ENCODE data around the gene CFHR5. TPM values are rescaled to one million over a fixed set of nuclear protein-coding genes. Genes with fewer than 3 reads are reported as not detected.
"Not testable (repeated sequence)": the region's sequence is repeated elsewhere in the genome, so short reads cannot be mapped to it uniquely, and the experiment has no call there.

The CFHR5 gene
- total RNA-seq: not detected
- polyA plus RNA-seq (2013, experiment 1 of 2): not detected
- polyA plus RNA-seq (2013, experiment 2 of 2): not detected
- long read RNA-seq, experiment 1: 0 reads
- long read RNA-seq, experiment 2: 0 reads
- long read RNA-seq, experiment 3, partial matches to known transcripts: 0 of 1 reads
- long read RNA-seq, experiment 3, other reads (novel, unspliced or antisense): 1 of 1 reads
- long read RNA-seq, experiment 4: 0 reads

DNA sequence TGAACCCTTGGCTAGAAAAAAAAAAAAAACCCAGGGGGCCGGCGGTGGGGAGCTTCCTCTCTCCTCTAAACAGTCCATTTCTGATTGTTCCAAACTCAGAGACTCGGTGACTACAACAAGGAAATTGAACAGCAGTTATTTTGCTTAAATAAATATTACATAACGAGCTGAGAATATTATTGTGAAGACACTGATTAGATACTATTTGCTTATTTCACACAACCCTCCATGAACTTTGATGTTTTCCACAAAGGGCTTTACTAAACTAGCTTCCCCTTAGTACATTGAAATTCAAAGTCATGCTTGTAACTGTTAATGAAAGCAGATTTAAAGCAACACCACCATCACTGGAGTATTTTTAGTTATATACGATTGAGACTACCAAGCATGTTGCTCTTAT is at the start of gene CFHR5:
CFHR5 (plus strand) TSS at position 279 of the 400 bp plus-strand sequence; CDS start at position 388, 109 bp downstream.
- peaks cover 5% of the 10 kb centered on the region for H3K4me1 Mint-ChIP-seq
- Histone ChIP-seq H3K27me3 (ENCODE audit: control insufficient read depth, insufficient read depth, low read length, poor library complexity, severe bottlenecking) (no peaks in the 10 kb centered on the region), H3K4me3 (ENCODE audit: low read length) (no peak within 1 kb of the TSS), H3K36me3 (ENCODE audit: control insufficient read depth, insufficient read depth, low read length) (no peaks in the 10 kb centered on the region), H3K9ac (ENCODE audit: extremely low read depth, low read length, poor library complexity, severe bottlenecking) (no peak within 1 kb of the TSS), H3K9me3 (ENCODE audit: control insufficient read depth, low read length) (no peaks in the 10 kb centered on the region), H3K27ac (ENCODE audit: low read depth, low read length) (no peak within 1 kb of the TSS), H3K4me1 (ENCODE audit: control insufficient read depth, insufficient read depth, low read length) (no peaks in the 10 kb centered on the region)
- H3K27me3 Mint-ChIP-seq (ENCODE audit: insufficient read depth): no peaks in the 10 kb centered on the region
- H3K27ac Mint-ChIP-seq: no peak within 1 kb of the TSS
- H3K9me3 Mint-ChIP-seq: no peaks in the 10 kb centered on the region
- H3K36me3 Mint-ChIP-seq (ENCODE audit: low read depth): no peaks in the 10 kb centered on the region
- H3K4me3 Mint-ChIP-seq: no peak within 1 kb of the TSS
- WGBS, 2 experiments (ENCODE audit: insufficient coverage in 1 of 2, insufficient read length in 1 of 2): 92% methylated on average over 5 of the region's 5 CpGs; no CpG with 5 or more reads in 1 of the 2 experiments
- no peak for DNase-seq
- TF ChIP-seq, protein P1, sequence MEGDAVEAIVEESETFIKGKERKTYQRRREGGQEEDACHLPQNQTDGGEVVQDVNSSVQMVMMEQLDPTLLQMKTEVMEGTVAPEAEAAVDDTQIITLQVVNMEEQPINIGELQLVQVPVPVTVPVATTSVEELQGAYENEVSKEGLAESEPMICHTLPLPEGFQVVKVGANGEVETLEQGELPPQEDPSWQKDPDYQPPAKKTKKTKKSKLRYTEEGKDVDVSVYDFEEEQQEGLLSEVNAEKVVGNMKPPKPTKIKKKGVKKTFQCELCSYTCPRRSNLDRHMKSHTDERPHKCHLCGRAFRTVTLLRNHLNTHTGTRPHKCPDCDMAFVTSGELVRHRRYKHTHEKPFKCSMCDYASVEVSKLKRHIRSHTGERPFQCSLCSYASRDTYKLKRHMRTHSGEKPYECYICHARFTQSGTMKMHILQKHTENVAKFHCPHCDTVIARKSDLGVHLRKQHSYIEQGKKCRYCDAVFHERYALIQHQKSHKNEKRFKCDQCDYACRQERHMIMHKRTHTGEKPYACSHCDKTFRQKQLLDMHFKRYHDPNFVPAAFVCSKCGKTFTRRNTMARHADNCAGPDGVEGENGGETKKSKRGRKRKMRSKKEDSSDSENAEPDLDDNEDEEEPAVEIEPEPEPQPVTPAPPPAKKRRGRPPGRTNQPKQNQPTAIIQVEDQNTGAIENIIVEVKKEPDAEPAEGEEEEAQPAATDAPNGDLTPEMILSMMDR (conservative IDR thresholded peaks at IDR 0.05): no peak

DNA sequence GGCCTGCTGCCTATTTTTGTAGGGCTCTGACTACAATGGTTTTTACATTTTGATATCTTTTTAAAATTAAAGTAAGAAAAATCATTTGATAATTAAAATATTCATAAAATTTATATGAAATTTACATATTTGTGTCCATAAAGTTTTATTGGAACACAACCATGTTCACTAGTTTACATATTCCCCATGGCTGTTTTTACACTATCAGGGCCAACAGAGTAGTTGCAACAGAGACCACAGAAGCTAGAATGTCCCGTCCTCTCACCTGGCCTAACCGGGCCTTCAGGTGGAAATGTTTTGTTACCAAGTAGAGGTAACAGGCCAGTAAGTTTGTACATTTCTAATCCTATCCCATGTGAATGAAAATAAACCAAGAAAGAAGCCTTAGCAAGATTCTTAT is 44.5 kb upstream of the CFHR5 start:
- H3K4me1 Mint-ChIP-seq: not testable (repeated sequence)
- WGBS, 2 experiments (ENCODE audit: insufficient coverage in 1 of 2, insufficient read length in 1 of 2): 91% methylated on average over 2 of the region's 2 CpGs; no CpG with 5 or more reads in 1 of the 2 experiments

DNA sequence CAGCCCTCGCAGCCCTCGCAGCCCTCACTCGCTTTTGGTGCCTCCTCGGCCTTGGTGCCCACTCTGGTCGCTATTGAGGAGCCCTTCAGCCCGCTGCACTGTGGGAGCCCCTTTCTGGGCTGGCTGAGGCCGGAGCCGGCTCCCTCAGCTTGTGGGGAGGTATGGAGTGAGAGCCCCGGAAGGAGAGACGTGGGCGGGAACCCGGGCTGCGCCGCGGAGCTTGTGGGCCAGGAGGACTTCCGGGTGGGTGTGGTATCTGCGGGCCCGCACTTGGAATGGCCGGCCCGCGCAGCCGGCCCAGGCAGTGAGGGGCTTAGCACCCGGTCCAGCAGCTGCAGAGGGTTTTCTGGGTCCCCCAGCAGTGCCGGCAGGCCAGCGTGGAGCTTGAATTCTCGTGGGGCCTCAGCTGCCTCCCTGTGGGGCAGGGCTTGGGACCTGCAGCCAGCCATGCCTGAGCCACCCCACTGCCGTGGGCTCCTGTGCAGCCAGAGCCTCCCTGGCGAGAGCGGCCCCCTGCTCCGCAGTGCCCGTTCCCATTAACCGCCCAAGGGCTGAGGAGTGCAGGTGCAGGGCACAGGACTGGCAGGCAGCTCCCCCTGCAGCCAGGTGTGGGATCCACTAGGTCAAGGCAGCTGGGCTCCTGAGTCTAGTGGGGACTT is 43.7 kb upstream of the CFHR5 start:
- DNase-seq: peak; percentile 47
- H3K27ac Mint-ChIP-seq: no peak overlapping the region
- TF ChIP-seq, protein P1 (conservative IDR thresholded peaks at IDR 0.05): peak; percentile 28

More for the DNA sequence above, 44.5 kb upstream of the CFHR5 start:
- not testable (repeated sequence) for H3K27me3 Mint-ChIP-seq (ENCODE audit: insufficient read depth); H3K27ac Mint-ChIP-seq; H3K9me3 Mint-ChIP-seq; H3K36me3 Mint-ChIP-seq (ENCODE audit: low read depth); H3K9me3 ChIP-seq (ENCODE audit: control insufficient read depth, low read length); H3K27ac ChIP-seq (ENCODE audit: low read depth, low read length); H3K36me3 ChIP-seq (ENCODE audit: control insufficient read depth, insufficient read depth, low read length); H3K27me3 ChIP-seq (ENCODE audit: control insufficient read depth, insufficient read depth, low read length, poor library complexity, severe bottlenecking); H3K4me3 ChIP-seq (ENCODE audit: low read length); DNase-seq; H3K9ac ChIP-seq (ENCODE audit: extremely low read depth, low read length, poor library complexity, severe bottlenecking); H3K4me1 ChIP-seq (ENCODE audit: control insufficient read depth, insufficient read depth, low read length)
- H3K4me3 Mint-ChIP-seq: peak overlapping the region; percentile 35

DNA sequence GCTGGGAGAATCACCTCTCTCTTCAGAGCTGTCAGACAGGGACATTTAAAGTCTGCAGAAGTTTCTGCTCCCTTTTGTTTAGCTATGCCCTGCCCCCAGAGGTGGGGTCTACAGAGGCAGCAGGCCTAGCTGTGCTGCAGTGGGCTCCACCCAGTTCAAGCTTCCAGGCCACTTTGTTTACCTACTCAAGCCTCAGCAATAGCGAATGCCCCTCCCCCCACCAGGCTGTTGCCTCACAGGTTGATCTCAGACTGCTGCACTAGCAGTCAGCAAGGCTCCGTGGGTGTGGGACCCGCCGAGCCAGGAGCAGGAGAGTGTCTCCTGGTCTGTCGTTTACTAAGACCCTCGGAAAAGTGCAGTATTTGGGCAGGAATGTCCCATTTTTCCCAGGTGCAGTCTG is 35.9 kb upstream of the CFHR5 start:
- H3K36me3 ChIP-seq (ENCODE audit: control insufficient read depth, insufficient read depth, low read length); H3K4me1 ChIP-seq (ENCODE audit: control insufficient read depth, insufficient read depth, low read length); H3K4me3 ChIP-seq (ENCODE audit: low read length); H3K4me1 Mint-ChIP-seq; H3K27me3 Mint-ChIP-seq (ENCODE audit: insufficient read depth); H3K27ac ChIP-seq (ENCODE audit: low read depth, low read length); H3K4me3 Mint-ChIP-seq; H3K9me3 ChIP-seq (ENCODE audit: control insufficient read depth, low read length); H3K27me3 ChIP-seq (ENCODE audit: control insufficient read depth, insufficient read depth, low read length, poor library complexity, severe bottlenecking); H3K27ac Mint-ChIP-seq; H3K36me3 Mint-ChIP-seq (ENCODE audit: low read depth); H3K9ac ChIP-seq (ENCODE audit: extremely low read depth, low read length, poor library complexity, severe bottlenecking): not testable (repeated sequence)
- 84% methylated on average over 6 of the region's 6 CpGs; no CpG with 5 or more reads in 1 of the 2 experiments for WGBS, 2 experiments (ENCODE audit: insufficient coverage in 1 of 2, insufficient read length in 1 of 2)
- peak; percentile 60 for DNase-seq
- H3K9me3 Mint-ChIP-seq: peaks cover 18% of the 10 kb centered on the region

More for the DNA sequence above, 43.7 kb upstream of the CFHR5 start:
- Mint-ChIP-seq H3K27me3 (ENCODE audit: insufficient read depth) (no peaks in the 10 kb centered on the region), H3K9me3 (peaks cover 5% of the 10 kb centered on the region), H3K4me1 (no peaks in the 10 kb centered on the region), H3K36me3 (ENCODE audit: low read depth) (no peaks in the 10 kb centered on the region), H3K4me3 (peak overlapping the region; percentile 35)
- Histone ChIP-seq H3K4me1 (ENCODE audit: control insufficient read depth, insufficient read depth, low read length) (no peaks in the 10 kb centered on the region), H3K36me3 (ENCODE audit: control insufficient read depth, insufficient read depth, low read length) (no peaks in the 10 kb centered on the region), H3K9me3 (ENCODE audit: control insufficient read depth, low read length) (no peaks in the 10 kb centered on the region), H3K27ac (ENCODE audit: low read depth, low read length) (no peak overlapping the region), H3K9ac (ENCODE audit: extremely low read depth, low read length, poor library complexity, severe bottlenecking) (no peak overlapping the region), H3K4me3 (ENCODE audit: low read length) (no peak overlapping the region), H3K27me3 (ENCODE audit: control insufficient read depth, insufficient read depth, low read length, poor library complexity, severe bottlenecking) (no peaks in the 10 kb centered on the region)
- 94 to 95% methylated on average over 10 to 32 of the region's 32 CpGs for WGBS, 2 experiments (ENCODE audit: insufficient coverage in 1 of 2, insufficient read length in 1 of 2)

DNA sequence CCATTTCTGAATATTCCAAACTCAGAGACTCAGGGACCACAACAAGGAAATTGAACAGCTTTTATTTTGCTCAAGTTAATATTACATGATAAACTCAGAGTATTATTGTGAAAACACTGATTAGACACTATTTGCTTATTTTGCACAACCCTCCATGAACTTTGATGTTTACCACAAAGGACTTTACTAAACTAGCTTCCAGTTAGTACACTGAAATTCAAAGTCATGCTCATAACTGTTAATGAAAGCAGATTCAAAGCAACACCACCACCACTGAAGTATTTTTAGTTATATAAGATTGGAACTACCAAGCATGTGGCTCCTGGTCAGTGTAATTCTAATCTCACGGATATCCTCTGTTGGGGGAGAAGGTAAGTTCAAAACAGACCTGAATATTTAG is 33.8 kb upstream of the CFHR5 start, which contains the start of gene CFHR2:
CFHR2 (plus strand) TSS at position 171 of the 400 bp plus-strand sequence; CDS start at position 314, 143 bp downstream.
- H3K9ac ChIP-seq (ENCODE audit: extremely low read depth, low read length, poor library complexity, severe bottlenecking); H3K27me3 Mint-ChIP-seq (ENCODE audit: insufficient read depth); H3K27ac Mint-ChIP-seq; H3K4me1 Mint-ChIP-seq; H3K9me3 ChIP-seq (ENCODE audit: control insufficient read depth, low read length); H3K4me1 ChIP-seq (ENCODE audit: control insufficient read depth, insufficient read depth, low read length); H3K27ac ChIP-seq (ENCODE audit: low read depth, low read length); H3K27me3 ChIP-seq (ENCODE audit: control insufficient read depth, insufficient read depth, low read length, poor library complexity, severe bottlenecking); H3K4me3 Mint-ChIP-seq; H3K4me3 ChIP-seq (ENCODE audit: low read length); H3K36me3 ChIP-seq (ENCODE audit: control insufficient read depth, insufficient read depth, low read length); H3K36me3 Mint-ChIP-seq (ENCODE audit: low read depth); DNase-seq: not testable (repeated sequence)
- WGBS, 2 experiments (ENCODE audit: insufficient coverage in 1 of 2, insufficient read length in 1 of 2): no CpG with 5 or more reads among the region's 1 CpG
- H3K9me3 Mint-ChIP-seq: peaks cover 18% of the 10 kb centered on the region
